GF-D8 (cell line): ENCODE measurements around the gene HDLBP.

Experiments used
- DNase-seq: peaks from one replicate; lab custom pipeline; 2025; lab: John Stamatoyannopoulos, UW

HDLBP gene, protein sequence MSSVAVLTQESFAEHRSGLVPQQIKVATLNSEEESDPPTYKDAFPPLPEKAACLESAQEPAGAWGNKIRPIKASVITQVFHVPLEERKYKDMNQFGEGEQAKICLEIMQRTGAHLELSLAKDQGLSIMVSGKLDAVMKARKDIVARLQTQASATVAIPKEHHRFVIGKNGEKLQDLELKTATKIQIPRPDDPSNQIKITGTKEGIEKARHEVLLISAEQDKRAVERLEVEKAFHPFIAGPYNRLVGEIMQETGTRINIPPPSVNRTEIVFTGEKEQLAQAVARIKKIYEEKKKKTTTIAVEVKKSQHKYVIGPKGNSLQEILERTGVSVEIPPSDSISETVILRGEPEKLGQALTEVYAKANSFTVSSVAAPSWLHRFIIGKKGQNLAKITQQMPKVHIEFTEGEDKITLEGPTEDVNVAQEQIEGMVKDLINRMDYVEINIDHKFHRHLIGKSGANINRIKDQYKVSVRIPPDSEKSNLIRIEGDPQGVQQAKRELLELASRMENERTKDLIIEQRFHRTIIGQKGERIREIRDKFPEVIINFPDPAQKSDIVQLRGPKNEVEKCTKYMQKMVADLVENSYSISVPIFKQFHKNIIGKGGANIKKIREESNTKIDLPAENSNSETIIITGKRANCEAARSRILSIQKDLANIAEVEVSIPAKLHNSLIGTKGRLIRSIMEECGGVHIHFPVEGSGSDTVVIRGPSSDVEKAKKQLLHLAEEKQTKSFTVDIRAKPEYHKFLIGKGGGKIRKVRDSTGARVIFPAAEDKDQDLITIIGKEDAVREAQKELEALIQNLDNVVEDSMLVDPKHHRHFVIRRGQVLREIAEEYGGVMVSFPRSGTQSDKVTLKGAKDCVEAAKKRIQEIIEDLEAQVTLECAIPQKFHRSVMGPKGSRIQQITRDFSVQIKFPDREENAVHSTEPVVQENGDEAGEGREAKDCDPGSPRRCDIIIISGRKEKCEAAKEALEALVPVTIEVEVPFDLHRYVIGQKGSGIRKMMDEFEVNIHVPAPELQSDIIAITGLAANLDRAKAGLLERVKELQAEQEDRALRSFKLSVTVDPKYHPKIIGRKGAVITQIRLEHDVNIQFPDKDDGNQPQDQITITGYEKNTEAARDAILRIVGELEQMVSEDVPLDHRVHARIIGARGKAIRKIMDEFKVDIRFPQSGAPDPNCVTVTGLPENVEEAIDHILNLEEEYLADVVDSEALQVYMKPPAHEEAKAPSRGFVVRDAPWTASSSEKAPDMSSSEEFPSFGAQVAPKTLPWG (N-terminal part only)

GRCh38 chr2:241315093-241315878 lies at the start of gene HDLBP:
Gene HDLBP, minus strand, starts transcription at chr2:241315672. Its CDS starts 48,803 bp downstream, at chr2:241266869.
- DNase-seq, result peak; percentile 91

DNA sequence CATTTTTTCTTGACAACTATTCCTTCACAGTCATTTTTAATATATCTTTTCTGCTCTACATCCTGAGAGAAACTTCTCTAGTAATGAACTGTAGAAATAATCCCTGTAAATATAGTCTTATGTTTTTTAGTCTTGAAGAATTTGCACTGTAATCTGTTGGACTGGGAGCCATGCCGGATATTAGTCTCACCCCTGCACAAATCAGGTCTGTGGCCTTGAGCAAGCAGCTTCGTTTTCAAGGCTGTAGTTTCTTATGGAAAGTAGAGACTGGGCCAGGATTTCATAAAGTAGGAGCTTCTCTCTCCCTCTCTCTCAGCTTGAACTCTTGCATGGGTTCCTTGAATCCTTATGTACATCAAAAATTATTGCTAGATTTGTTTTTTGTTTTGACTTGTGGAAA lies 49.3 kb upstream of the HDLBP start:
- DNase-seq, result no peak

GRCh38 chr2:241363426-241363825 lies 48.0 kb upstream of the HDLBP start:
- DNase-seq, result no peak

DNA sequence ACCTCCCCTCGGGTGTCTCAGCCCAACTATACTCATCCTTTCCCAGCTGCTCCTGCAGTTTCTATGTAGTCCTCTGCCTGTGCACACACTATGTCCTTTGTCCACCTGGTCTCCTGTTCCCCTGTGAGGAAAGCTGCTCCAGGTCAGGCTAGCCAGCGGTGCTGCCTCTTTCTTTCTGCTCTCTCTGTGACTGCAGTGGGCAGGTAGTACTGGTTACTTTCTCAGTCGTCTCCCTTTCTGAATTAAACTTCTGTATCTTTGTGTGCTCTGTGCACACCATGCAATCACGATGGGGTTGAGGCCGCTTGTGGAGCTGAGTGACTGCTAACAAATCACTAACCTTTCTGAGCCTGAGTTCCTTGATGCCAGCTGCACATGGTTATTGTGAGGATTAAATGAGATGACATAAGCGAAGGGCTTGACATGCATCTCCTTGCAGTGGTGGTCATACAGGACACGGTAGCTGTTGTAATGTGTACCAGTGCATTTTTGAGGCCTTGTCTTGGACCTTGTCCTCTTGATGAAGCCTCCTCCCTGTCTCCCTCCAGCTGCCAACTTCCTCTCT lies 44.1 kb upstream of the HDLBP start:
- DNase-seq, result no peak

- no peak for DNase-seq
Observed at GRCh38 chr2:241358470-241358869, 43.0 kb upstream of the HDLBP start.

DNA sequence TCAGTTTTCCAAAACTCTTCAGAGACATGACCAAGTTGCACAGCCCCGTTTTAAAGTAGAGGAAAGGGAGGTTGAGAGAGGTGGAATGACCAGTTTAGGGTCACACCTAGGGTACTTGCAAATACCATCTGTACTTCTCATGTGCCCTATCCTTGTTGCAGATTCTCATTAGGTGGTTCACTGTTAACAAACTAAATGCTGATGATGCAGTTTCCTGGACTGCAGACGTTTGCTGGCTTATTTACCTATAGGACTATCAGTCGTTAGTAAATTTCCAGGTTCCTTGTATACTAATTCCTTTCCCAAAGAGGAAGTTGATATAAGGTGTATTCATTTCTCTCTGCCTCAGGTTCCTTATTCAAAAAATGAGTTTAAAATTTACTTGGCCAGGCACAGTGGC lies 42.1 kb upstream of the HDLBP start:
- DNase-seq, result no peak

- DNase-seq, result no peak
Observed at GRCh38 chr2:241356871-241357260, 41.4 kb upstream of the HDLBP start.

- DNase-seq, result peak; percentile 95
Observed at GRCh38 chr2:241355983-241356870, 40.8 kb upstream of the HDLBP start, which contains the start of gene FARP2. Gene FARP2, plus strand, starts transcription at chr2:241356285. Its CDS starts 16,823 bp downstream, at chr2:241373108.

GRCh38 chr2:241354668-241355658 lies 39.5 kb upstream of the HDLBP start:
- no peak for DNase-seq

GRCh38 chr2:241352227-241352626 lies 36.8 kb upstream of the HDLBP start:
- DNase-seq, result no peak

- no peak for DNase-seq
Observed at GRCh38 chr2:241351640-241352031, 36.2 kb upstream of the HDLBP start.

- DNase-seq, result no peak
Observed at GRCh38 chr2:241350878-241351639, 35.6 kb upstream of the HDLBP start.

GRCh38 chr2:241350530-241350877 lies 35.0 kb upstream of the HDLBP start:
- DNase-seq, result no peak

GRCh38 chr2:241349941-241350340 lies 34.5 kb upstream of the HDLBP start:
- no peak for DNase-seq

- DNase-seq, result no peak
Observed at GRCh38 chr2:241344925-241345651, 29.6 kb upstream of the HDLBP start.

DNA sequence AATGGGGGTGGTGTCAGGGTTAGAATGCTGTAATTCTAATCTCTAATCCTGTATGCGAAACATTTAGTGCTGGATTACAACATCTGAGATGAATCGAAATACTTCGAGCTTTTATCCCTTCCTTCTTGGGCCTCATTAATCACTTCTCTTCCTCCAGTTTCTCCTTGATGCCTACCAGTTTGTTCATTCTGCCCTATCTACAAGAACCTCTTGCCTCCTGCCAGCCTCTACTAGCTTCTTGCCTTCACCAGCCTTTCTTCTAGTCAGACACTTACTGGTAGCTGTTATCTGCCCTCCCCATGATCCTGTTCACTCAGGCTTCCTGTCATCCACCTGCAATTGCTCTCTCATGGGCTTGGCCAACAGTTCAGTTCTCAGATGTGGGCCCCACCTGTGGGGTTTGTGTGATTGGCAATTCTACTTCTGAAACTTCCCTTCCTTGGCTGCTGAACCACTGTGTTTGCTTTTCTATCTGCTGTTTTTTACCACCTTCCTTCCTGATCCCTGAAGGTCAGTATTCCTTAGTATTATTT lies 25.2 kb upstream of the HDLBP start:
- DNase-seq, result no peak
